ENCODE measurements around the gene PDGFRB. TPM values are rescaled to one million over a fixed set of nuclear protein-coding genes. Genes with fewer than 3 reads are reported as not detected.

PDGFRB gene
- polyA plus RNA-seq, 1 experiment: 276 TPM

DNA sequence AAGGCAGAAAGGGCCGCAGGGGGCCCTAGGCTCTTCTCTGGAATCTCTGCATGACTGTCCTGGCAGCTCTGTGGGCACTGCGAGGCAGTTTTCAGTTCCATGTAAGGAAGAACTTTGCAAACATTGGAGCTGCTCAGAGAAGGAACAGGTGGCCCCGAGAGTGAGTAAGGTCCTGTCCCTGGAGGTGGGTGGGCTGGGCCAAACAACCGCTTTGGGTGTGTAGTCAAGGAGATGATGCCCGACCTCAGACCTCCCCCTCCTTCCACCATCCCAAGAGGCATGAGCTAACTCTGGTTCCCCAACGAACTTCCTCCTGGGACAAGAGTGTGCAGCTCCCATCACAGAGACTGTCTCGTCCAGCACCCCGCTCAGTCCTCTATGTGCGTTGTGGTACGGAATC is 89.8 kb downstream of the PDGFRB start:
- DNase-seq (ENCODE audit: low read depth): no peak
- Histone ChIP-seq H3K27me3 (ENCODE audit: control insufficient read depth, insufficient read depth, low read length) (no peaks in the 10 kb centered on the region), H3K36me3 (ENCODE audit: control insufficient read depth, insufficient read depth, low read length) (no peaks in the 10 kb centered on the region), H3K4me3 (ENCODE audit: low read depth, low read length) (no peak overlapping the region)
- TF ChIP-seq, protein P1, sequence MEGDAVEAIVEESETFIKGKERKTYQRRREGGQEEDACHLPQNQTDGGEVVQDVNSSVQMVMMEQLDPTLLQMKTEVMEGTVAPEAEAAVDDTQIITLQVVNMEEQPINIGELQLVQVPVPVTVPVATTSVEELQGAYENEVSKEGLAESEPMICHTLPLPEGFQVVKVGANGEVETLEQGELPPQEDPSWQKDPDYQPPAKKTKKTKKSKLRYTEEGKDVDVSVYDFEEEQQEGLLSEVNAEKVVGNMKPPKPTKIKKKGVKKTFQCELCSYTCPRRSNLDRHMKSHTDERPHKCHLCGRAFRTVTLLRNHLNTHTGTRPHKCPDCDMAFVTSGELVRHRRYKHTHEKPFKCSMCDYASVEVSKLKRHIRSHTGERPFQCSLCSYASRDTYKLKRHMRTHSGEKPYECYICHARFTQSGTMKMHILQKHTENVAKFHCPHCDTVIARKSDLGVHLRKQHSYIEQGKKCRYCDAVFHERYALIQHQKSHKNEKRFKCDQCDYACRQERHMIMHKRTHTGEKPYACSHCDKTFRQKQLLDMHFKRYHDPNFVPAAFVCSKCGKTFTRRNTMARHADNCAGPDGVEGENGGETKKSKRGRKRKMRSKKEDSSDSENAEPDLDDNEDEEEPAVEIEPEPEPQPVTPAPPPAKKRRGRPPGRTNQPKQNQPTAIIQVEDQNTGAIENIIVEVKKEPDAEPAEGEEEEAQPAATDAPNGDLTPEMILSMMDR (IDR thresholded peaks at IDR 0.05; ENCODE audit: insufficient read depth, low read depth, low read length): no peak
- CTCF ChIA-PET: interaction anchor here (1.1 to 2.0 kb wide), 4 partner anchors 11 to 76 kb away, joined by 3 to 5 read pairs (median 4); no protein-coding TSS in a partner anchor
- POLR2A ChIA-PET: no interaction called here

DNA sequence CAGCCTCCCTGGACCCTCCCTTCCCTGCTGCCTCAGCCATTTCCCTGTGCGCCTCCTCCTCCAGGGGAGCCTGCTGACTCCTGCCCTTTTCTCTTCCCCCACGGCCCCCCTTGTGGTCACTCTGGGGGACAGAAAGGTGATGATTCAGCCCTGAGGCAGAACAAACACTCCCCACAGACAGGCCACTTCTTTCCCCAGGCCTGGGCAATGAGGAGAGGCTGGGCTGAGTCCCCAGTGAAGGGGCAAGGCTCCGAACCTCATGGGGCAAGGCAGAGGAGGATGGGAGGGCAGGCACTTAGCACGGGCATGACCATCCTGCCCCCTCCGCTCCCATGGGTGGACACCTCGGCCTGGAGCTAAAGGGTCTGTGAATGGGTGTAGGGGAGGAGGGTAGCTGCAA is 90.3 kb downstream of the PDGFRB start:
- TF ChIP-seq, protein P1 (IDR thresholded peaks at IDR 0.05; ENCODE audit: insufficient read depth, low read depth, low read length): no peak
- Histone ChIP-seq H3K4me3 (ENCODE audit: low read depth, low read length) (no peak overlapping the region), H3K36me3 (ENCODE audit: control insufficient read depth, insufficient read depth, low read length) (no peaks in the 10 kb centered on the region), H3K27me3 (ENCODE audit: control insufficient read depth, insufficient read depth, low read length) (no peaks in the 10 kb centered on the region)
- no peak for DNase-seq (ENCODE audit: low read depth)
- CTCF ChIA-PET: interaction anchor here (0.8 to 2.0 kb wide), 5 partner anchors 9 to 227 kb away, joined by 3 to 5 read pairs (median 4); no protein-coding TSS in a partner anchor
- POLR2A ChIA-PET: no interaction called here

- Histone ChIP-seq H3K4me3 (ENCODE audit: low read depth, low read length) (no peak overlapping the region), H3K36me3 (ENCODE audit: control insufficient read depth, insufficient read depth, low read length) (no peaks in the 10 kb centered on the region; the same call in 1 of the 2 replicates), H3K27me3 (ENCODE audit: control insufficient read depth, insufficient read depth, low read length) (no peaks in the 10 kb centered on the region)
- DNase-seq (ENCODE audit: low read depth): no peak
- CTCF ChIA-PET: interaction anchor here (0.8 to 2.0 kb wide), 5 partner anchors 10 to 227 kb away, joined by 3 to 5 read pairs (median 5); no protein-coding TSS in a partner anchor
- TF ChIP-seq, protein P1 (IDR thresholded peaks at IDR 0.05; ENCODE audit: insufficient read depth, low read depth, low read length): no peak
- POLR2A ChIA-PET: no interaction called here
Observed at GRCh38 chr5:150064681-150065220, 90.9 kb downstream of the PDGFRB start.

Small RNA genes lying within 50 kb of the gene (small RNA-seq; reads per million reads assigned to genes)
- not detected for gene RF00019 (ENCODE audit: insufficient read length, low read depth, low replicate concordance)

Other genes with a start within 250 kb of the PDGFRB start
- gene PDE6A, start 211.1 kb downstream of the PDGFRB start, polyA plus RNA-seq (2011; rRNA removed): not detected in 2 replicates
- 3.3 and 7.6 TPM in 2 replicates for gene SLC26A2, start 195.1 kb downstream of the PDGFRB start, polyA plus RNA-seq (2011; rRNA removed)
- gene TIGD6, start 155.2 kb downstream of the PDGFRB start, polyA plus RNA-seq (2011; rRNA removed): 4.6 and 6.7 TPM in 2 replicates
- 33.4 and 39.0 TPM in 2 replicates for gene HMGXB3, start 155.1 kb downstream of the PDGFRB start, polyA plus RNA-seq (2011; rRNA removed)
- 0.11 and 0.29 TPM in 2 replicates for gene CSF1R, start 69.3 kb downstream of the PDGFRB start, polyA plus RNA-seq (2011; rRNA removed)
- gene CDX1, start 10.9 kb upstream of the PDGFRB start, polyA plus RNA-seq (2011; rRNA removed): 0.39 and 0.97 TPM in 2 replicates
- not detected in 2 replicates for gene SLC6A7, start 34.2 kb upstream of the PDGFRB start, polyA plus RNA-seq (2011; rRNA removed)
- 0.09 and 0.11 TPM in 2 replicates for gene CAMK2A, start 133.9 kb upstream of the PDGFRB start, polyA plus RNA-seq (2011; rRNA removed)
- 5.2 and 9.8 TPM in 2 replicates for gene ARSI, start 147.1 kb upstream of the PDGFRB start, polyA plus RNA-seq (2011; rRNA removed)
- gene TCOF1, start 201.9 kb upstream of the PDGFRB start, polyA plus RNA-seq (2011; rRNA removed): 5.7 and 9.7 TPM in 2 replicates

Measured in BJ (cell line).